ENCODE results near the gene NR2F1-AS1. TPM values are rescaled to one million over a fixed set of nuclear protein-coding genes. Genes with fewer than 3 reads are reported as not detected.

The NR2F1-AS1 gene
- total RNA-seq, 4 donors from 2014 or later: 0.13 to 0.85 TPM; not detected in 2

GRCh38 chr5:93573354-93574351 is 7.4 kb downstream of the NR2F1-AS1 start:
- Histone ChIP-seq H3K4me1 (peaks cover 0 to 14% of the 10 kb centered on the region in 2 donors), H3K27ac (no peak overlapping the region), H3K36me3 (no peaks in the 10 kb centered on the region), H3K4me3 (no peak overlapping the region), H3K27me3 (peaks cover 86 to 100% (median 92%) of the 10 kb centered on the region in 3 donors), H3K9me3 (no peaks in the 10 kb centered on the region)
- TF ChIP-seq CTCF (IDR thresholded peaks at IDR 0.05 in 4 of 5, conservative IDR thresholded peaks at IDR 0.05 in 1 of 5): no peak
- no peak for TF ChIP-seq POLR2A (IDR thresholded peaks at IDR 0.05)
- intact Hi-C loops (cut with DNase I; ENCODE audit: low total_unique reads) (no loop called here), in situ Hi-C loops (cut with MboI; ENCODE audit: low sequenced_read_pairs in 4 of 4) (no loop called here)
- ATAC-seq (no peak), DNase-seq (no peak)

- H3K9me3 ChIP-seq: no peaks in the 10 kb centered on the region
- TF ChIP-seq POLR2A (IDR thresholded peaks at IDR 0.05) (no peak), CTCF (IDR thresholded peaks at IDR 0.05 in 4 of 5, conservative IDR thresholded peaks at IDR 0.05 in 1 of 5) (no peak)
- no peak overlapping the region for H3K27ac ChIP-seq
- DNase-seq (no peak), ATAC-seq (no peak)
- H3K27me3 ChIP-seq: peaks cover 80 to 100% (median 91%) of the 10 kb centered on the region in 3 donors
- in situ Hi-C loops (cut with MboI; ENCODE audit: low sequenced_read_pairs in 4 of 4): no loop called here
- no peaks in the 10 kb centered on the region for H3K36me3 ChIP-seq
- intact Hi-C loops (cut with DNase I; ENCODE audit: low total_unique reads): no loop called here
- peak overlapping the region in 2 of 4 donors; percentile 1 to 19 for H3K4me3 ChIP-seq
- peaks cover 0 to 14% of the 10 kb centered on the region in 2 donors for H3K4me1 ChIP-seq
Observed at GRCh38 chr5:93572608-93573353, 8.2 kb downstream of the NR2F1-AS1 start.

GRCh38 chr5:93572101-93572607 is 8.9 kb downstream of the NR2F1-AS1 start:
- Histone ChIP-seq H3K36me3 (no peaks in the 10 kb centered on the region), H3K4me3 (peak overlapping the region in 3 of 4 donors; percentile 1 to 19 (median 11)), H3K4me1 (peaks cover 0 to 14% of the 10 kb centered on the region in 2 donors), H3K9me3 (no peaks in the 10 kb centered on the region), H3K27me3 (peaks cover 73 to 100% (median 90%) of the 10 kb centered on the region in 3 donors), H3K27ac (no peak overlapping the region)
- no peak for DNase-seq
- ATAC-seq: no peak
- no peak for TF ChIP-seq CTCF (IDR thresholded peaks at IDR 0.05 in 4 of 5, conservative IDR thresholded peaks at IDR 0.05 in 1 of 5)
- no peak for TF ChIP-seq POLR2A (IDR thresholded peaks at IDR 0.05)
- intact Hi-C loops (cut with DNase I; ENCODE audit: low total_unique reads) (no loop called here), in situ Hi-C loops (cut with MboI; ENCODE audit: low sequenced_read_pairs in 4 of 4) (no loop called here)

DNA sequence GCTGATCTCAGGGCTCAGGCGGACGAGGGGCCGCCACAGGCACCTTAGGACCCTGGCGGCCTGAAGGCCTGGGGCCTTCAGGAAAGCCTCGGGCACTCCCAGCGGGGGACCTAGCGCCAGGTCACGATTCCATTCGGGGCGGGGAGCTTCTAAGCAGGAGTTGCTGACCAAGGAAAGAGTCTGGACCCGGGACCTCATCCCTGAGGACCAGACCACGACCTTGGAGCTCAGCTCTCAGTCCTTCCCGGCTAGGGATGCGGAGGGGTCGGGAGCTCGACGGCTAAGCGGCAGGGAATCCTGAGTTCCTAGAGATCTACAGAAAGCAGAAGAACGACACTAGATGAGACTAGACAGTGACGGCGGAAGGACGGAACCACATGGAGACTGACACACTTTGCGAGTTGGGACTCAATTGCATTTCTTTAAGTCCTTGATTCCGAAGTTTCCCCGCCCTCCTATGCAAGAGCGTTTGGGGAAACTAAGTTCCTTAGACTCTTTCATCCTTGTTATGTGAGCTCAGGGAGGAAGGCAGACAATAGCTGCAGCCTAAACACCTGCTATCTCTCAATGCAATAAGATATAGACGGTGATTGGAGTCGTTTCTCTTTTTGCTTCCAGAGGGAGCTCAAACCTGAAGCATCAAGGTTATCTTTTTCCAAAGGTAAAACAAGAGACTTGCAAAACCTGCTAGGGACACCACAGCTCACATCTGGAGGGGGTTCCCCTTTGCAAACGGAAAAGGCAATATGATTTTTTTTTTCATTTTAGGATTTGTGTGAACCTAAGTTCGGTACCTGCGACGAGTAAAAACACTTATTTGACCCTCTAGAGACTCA is 9.7 kb downstream of the NR2F1-AS1 start:
- Histone ChIP-seq H3K36me3 (no peaks in the 10 kb centered on the region), H3K9me3 (no peaks in the 10 kb centered on the region), H3K4me1 (peaks cover 0 to 14% of the 10 kb centered on the region in 2 donors), H3K27me3 (peaks cover 70 to 92% (median 87%) of the 10 kb centered on the region in 3 donors), H3K4me3 (peak overlapping the region in 3 of 4 donors; percentile 6 to 19 (median 19)), H3K27ac (no peak overlapping the region)
- in situ Hi-C loops (cut with MboI; ENCODE audit: low sequenced_read_pairs in 4 of 4): no loop called here
- ATAC-seq (no peak), DNase-seq (no peak)
- no peak for TF ChIP-seq CTCF (IDR thresholded peaks at IDR 0.05 in 4 of 5, conservative IDR thresholded peaks at IDR 0.05 in 1 of 5)
- TF ChIP-seq POLR2A (IDR thresholded peaks at IDR 0.05): no peak
- intact Hi-C loops (cut with DNase I; ENCODE audit: low total_unique reads): no loop called here

Measured in gastrocnemius medialis (tissue), 4 donors.